Heart right ventricle (tissue), 16 donors: Measurements from ENCODE around the gene DHX32. TPM values are rescaled to one million over a fixed set of nuclear protein-coding genes. Genes with fewer than 3 reads are reported as not detected.
A peak's percentile ranks its signal among the peaks of the same experiment; 100 is the strongest.

Experiments used
- ATAC-seq, 8 donors: fragments of 200-7000 bp; cut with Tn5 transposase; one replicate each; pipeline ENCODE4 v1.9.1; 2020; ENCODE audit warnings: mild to moderate bottlenecking in 8 of 8, moderate library complexity in 8 of 8, moderate number of reproducible peaks in 1 of 8
- DNase-seq, 2 donors: peaks; one replicate each; pipeline ENCODE4 v3.0.0-alpha.2; 2020
- H3K27ac ChIP-seq, 10 donors: fragments of 200-600 bp; sonication (generic) in 2 of 10; one replicate each; pipeline versions ENCODE4 v1.5.0 to v1.8.0; 2020 to 2022; ENCODE audit warnings: mild to moderate bottlenecking in 3 of 10
- H3K27me3 ChIP-seq, 7 donors: fragments of 200-600 bp; one replicate each; pipeline ENCODE4 v1.8.0; 2021 to 2022; ENCODE audit warnings: mild to moderate bottlenecking in 2 of 7
- H3K36me3 ChIP-seq, 9 donors: fragments of 200-600 bp; sonication (generic) in 1 of 9; one replicate each; pipeline versions ENCODE4 v1.5.0 to v1.8.0; 2020 to 2022; ENCODE audit warnings: mild to moderate bottlenecking in 2 of 9
- H3K4me1 ChIP-seq, 9 donors: fragments of 200-600 bp; sonication (generic) in 1 of 9; one replicate each; pipeline versions ENCODE4 v1.5.0 to v1.8.0; 2020 to 2022; ENCODE audit warnings: mild to moderate bottlenecking in 4 of 9
- H3K4me3 ChIP-seq, 10 donors: fragments of 200-600 bp; sonication (generic) in 2 of 10; one replicate each; pipeline versions ENCODE4 v1.5.0 to v1.8.0; 2020 to 2022; ENCODE audit warnings: mild to moderate bottlenecking in 7 of 10, moderate library complexity in 2 of 10
- H3K9me3 ChIP-seq, 11 donors: fragments of 200-600 bp in 10 of 11; sonication (generic) in 2 of 11; one replicate each; pipeline versions ENCODE4 v1.5.0 to v1.8.0; 2013 to 2022; ENCODE audit warnings: mild to moderate bottlenecking in 2 of 11, control low read depth in 1 of 11, moderate library complexity in 1 of 11
- WGBS, 2 donors: extraction: QIAGEN DNeasy Blood & Tissue Kit; methylation state at CpG; one replicate each; pipeline ENCODE4 v1.1.7; 2013; ENCODE audit warnings: inconsistent platforms in 1 of 2; 5-methylcytosine and 5-hydroxymethylcytosine counted together
- intact Hi-C, 10 donors: fragments of 100-400 bp; cut with DNase I; formaldehyde crosslinking; loops; one replicate each; pipeline versions ENCODE4 v1.11.1 to v1.14.2; 2022
- polyA plus RNA-seq, 2 donors: library from polyadenylated mRNA; stranded (reverse); fragments of 200-250 nt; gene quantifications; one replicate each; pipeline ENCODE4 v1.2.3, GENCODE V29; 2013
- total RNA-seq, 10 donors: library from RNA; stranded (reverse); fragmentation: NEBNext Ultra II Directional in 3 of 10; extraction: Animal tissue kit (Norgen Biotek cat#: 25700) in 3 of 10; gene quantifications; one replicate each; pipeline versions ENCODE4 v1.2.1 to v1.2.4, GENCODE V29; 2021 to 2023
- TF ChIP-seq, protein P1 (sequence below), 9 donors: fragments of 200-600 bp; sonication (generic) in 2 of 9; IDR thresholded peaks; one replicate each; pipeline versions ENCODE4 v1.5.0 to v1.8.0; 2021 to 2022; ENCODE audit warnings: antibody characterized with exemption in 9 of 9, mild to moderate bottlenecking in 5 of 9, moderate library complexity in 1 of 9
- donor health status: Arrhythmogenic right ventricular cardiomyopathy.
- donor health status: ischemic (EF 13 %, LVEDD 7.1; RV severe dilation, severe dysfunction).
- donor health status: healthy with polysubstance abuse.
- donor health status: DM: no; HTN: yes; CAD: no.
- donor health status: DM: no; HTN: no; CAD: no.
- donor health status: ischemic (EF 25% LVEDD 6.9; RV normal size, moderate dysfunction).
- donor health status: ischemic (EF 25% LVEDD 5.7; RV mildly dilated, moderate dysfunction).
- donor health status: healthy.
- donor health status: DM: yes; HTN: yes; CAD: no.
- donor health status: Ischemic cardiomyopathy.
- donor health status: ischemic (EF 35%, LVEDD 5.7; RV mildly dilated, moderate dysfunction).
- donor health status: nonischemic (EF 11% LVEDD 7.7; RV severe dilation, severe dysfunction).
- donor health status: DM: yes; HTN: yes; CAD: no.
- donor health status: PGD.
- donor health status: ischemic (EF 29% LVEDD 5.4; RV normal size, mild dysfunction).
- donor health status: nonischemic (EF 23%, LVEDD 6.1; RV moderate dilation, normal function).

Gene DHX32
- total and polyA plus RNA-seq, 12 donors, result 15.8 to 81.7 (median 48.0) TPM

- Histone ChIP-seq H3K27ac (peak overlapping the region in 4 of 10 donors; percentile 7 to 56 (median 17)), H3K9me3 (no peaks in the 10 kb centered on the region), H3K4me3 (no peak overlapping the region), H3K36me3 (peaks cover 0 to 100% (median 30%) of the 10 kb centered on the region in 9 donors), H3K27me3 (no peaks in the 10 kb centered on the region), H3K4me1 (peaks cover 0 to 42% (median 14%) of the 10 kb centered on the region in 9 donors)
- no peak for DNase-seq
- intact Hi-C loops, result loop anchor here in 1 of 10 donors (10.0 kb wide), 1 partner anchor 105 kb away; no protein-coding TSS in a partner anchor
- 90 to 93% methylated on average over 7 of the region's 7 CpGs for WGBS, 2 donors
- TF ChIP-seq, protein P1, sequence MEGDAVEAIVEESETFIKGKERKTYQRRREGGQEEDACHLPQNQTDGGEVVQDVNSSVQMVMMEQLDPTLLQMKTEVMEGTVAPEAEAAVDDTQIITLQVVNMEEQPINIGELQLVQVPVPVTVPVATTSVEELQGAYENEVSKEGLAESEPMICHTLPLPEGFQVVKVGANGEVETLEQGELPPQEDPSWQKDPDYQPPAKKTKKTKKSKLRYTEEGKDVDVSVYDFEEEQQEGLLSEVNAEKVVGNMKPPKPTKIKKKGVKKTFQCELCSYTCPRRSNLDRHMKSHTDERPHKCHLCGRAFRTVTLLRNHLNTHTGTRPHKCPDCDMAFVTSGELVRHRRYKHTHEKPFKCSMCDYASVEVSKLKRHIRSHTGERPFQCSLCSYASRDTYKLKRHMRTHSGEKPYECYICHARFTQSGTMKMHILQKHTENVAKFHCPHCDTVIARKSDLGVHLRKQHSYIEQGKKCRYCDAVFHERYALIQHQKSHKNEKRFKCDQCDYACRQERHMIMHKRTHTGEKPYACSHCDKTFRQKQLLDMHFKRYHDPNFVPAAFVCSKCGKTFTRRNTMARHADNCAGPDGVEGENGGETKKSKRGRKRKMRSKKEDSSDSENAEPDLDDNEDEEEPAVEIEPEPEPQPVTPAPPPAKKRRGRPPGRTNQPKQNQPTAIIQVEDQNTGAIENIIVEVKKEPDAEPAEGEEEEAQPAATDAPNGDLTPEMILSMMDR (IDR thresholded peaks at IDR 0.05), result no peak
- ATAC-seq, result no peak
These were observed 31.6 kb downstream of the DHX32 start for GRCh38 chr10:125849448-125849847.

GRCh38 chr10:125848857-125849256 is 32.2 kb downstream of the DHX32 start:
- intact Hi-C loops, result loop anchor here in 1 of 10 donors (10.0 kb wide), 1 partner anchor 104 kb away; no protein-coding TSS in a partner anchor
- DNase-seq (no peak), ATAC-seq (no peak)
- peak overlapping the region in 3 of 10 donors; percentile 7 to 56 (median 24) for H3K27ac ChIP-seq
- 99 to 100% methylated on average over 2 of the region's 2 CpGs for WGBS, 2 donors
- no peak overlapping the region for H3K4me3 ChIP-seq
- peaks cover 0 to 94% (median 30%) of the 10 kb centered on the region in 9 donors for H3K36me3 ChIP-seq
- H3K9me3 ChIP-seq, result no peaks in the 10 kb centered on the region
- no peaks in the 10 kb centered on the region for H3K27me3 ChIP-seq
- TF ChIP-seq, protein P1 (IDR thresholded peaks at IDR 0.05), result no peak
- peaks cover 0 to 48% (median 19%) of the 10 kb centered on the region in 9 donors for H3K4me1 ChIP-seq

DNA sequence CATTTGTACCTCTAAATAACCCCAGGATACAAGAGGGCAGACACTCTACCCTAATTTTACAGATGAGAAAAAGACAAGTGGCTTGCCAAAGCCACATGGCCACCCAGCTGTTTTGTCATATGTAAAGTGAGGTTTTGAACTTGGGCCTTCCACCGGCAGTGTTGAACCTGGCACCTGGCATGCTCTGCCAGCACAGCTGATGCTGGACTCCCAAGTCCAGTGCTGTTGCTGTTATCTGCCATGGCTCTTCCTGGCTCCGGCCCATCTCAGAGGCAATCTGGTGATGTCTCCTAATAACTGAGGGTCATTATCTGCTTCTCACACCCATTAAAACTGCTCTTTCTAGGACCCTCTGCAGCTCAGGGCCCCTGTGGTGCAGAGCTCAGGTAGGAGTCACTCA is 32.7 kb downstream of the DHX32 start:
- H3K4me3 ChIP-seq, result no peak overlapping the region
- DNase-seq, result no peak
- intact Hi-C loops, result loop anchor here in 1 of 10 donors (10.0 kb wide), 1 partner anchor 104 kb away; no protein-coding TSS in a partner anchor
- 89 to 95% methylated on average over 2 of the region's 2 CpGs for WGBS, 2 donors
- peak overlapping the region in 1 of 10 donors; percentile 56 for H3K27ac ChIP-seq
- peaks cover 0 to 51% (median 19%) of the 10 kb centered on the region in 9 donors for H3K4me1 ChIP-seq
- TF ChIP-seq, protein P1 (IDR thresholded peaks at IDR 0.05), result no peak
- H3K36me3 ChIP-seq, result peaks cover 0 to 94% (median 30%) of the 10 kb centered on the region in 9 donors
- ATAC-seq, result no peak
- H3K27me3 ChIP-seq, result no peaks in the 10 kb centered on the region
- H3K9me3 ChIP-seq, result no peaks in the 10 kb centered on the region

DNA sequence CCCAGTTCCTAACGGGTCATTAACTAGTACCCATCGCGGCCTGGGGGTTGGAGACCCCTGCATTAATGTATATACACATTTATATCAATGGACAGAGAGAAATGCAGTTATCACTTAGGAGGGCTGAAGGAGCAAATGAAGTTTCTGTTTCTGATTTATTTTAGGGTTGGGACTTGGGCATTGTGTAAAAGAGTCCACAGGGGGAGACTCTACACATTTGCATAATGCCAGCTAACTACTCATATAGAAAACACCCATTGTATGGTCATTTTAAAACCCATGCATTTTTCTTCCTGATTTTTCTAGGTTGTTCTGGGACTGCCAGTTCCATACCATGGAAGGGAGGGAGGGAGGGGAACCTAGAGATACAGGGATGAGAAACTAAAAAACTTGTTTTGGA is 34.2 kb downstream of the DHX32 start:
- intact Hi-C loops, result loop anchor here in 1 of 10 donors (10.0 kb wide), 1 partner anchor 102 kb away; no protein-coding TSS in a partner anchor
- Histone ChIP-seq H3K36me3 (peaks cover 0 to 94% (median 16%) of the 10 kb centered on the region in 9 donors), H3K9me3 (no peaks in the 10 kb centered on the region), H3K4me1 (peaks cover 0 to 45% (median 19%) of the 10 kb centered on the region in 9 donors), H3K4me3 (no peak overlapping the region), H3K27ac (no peak overlapping the region), H3K27me3 (no peaks in the 10 kb centered on the region)
- TF ChIP-seq, protein P1 (IDR thresholded peaks at IDR 0.05), result no peak
- no peak for ATAC-seq
- DNase-seq, result no peak
- WGBS, 2 donors, result 97 to 99% methylated on average over 3 of the region's 3 CpGs
